Right ventricle myocardium superior (tissue), 1 donor: ENCODE data around the gene FAM107B. TPM values are rescaled to one million over a fixed set of nuclear protein-coding genes. Genes with fewer than 3 reads are reported as not detected.
"Not testable (repeated sequence)": the region's sequence is repeated elsewhere in the genome, so short reads cannot be mapped to it uniquely, and the experiment has no call there.

Experiments used
- ATAC-seq: fragments of 200-7000 bp; cut with Tn5 transposase; one replicate; pipeline ENCODE4 v1.9.1; 2020; ENCODE audit warnings: mild to moderate bottlenecking; ENCODE audit not compliant: poor library complexity
- DNase-seq: peaks from one replicate; pipeline ENCODE4 v3.0.0-alpha.2; 2020
- intact Hi-C: fragments of 100-400 bp; cut with DNase I; formaldehyde crosslinking; loops from one replicate; pipeline ENCODE4 v1.11.2; 2022
- total RNA-seq: library from RNA; stranded (reverse); fragmentation: NEBNext Ultra II Directional; extraction: Animal tissue kit (Norgen Biotek cat#: 25700); gene quantifications from one replicate; pipeline ENCODE4 v1.2.1, GENCODE V29; 2021
- donor health status: DM: no; HTN: yes; CAD: no; lungs with severe emphysema.

The FAM107B gene
- total RNA-seq, 1 donor from 2014 or later, result 3.3 TPM

DNA sequence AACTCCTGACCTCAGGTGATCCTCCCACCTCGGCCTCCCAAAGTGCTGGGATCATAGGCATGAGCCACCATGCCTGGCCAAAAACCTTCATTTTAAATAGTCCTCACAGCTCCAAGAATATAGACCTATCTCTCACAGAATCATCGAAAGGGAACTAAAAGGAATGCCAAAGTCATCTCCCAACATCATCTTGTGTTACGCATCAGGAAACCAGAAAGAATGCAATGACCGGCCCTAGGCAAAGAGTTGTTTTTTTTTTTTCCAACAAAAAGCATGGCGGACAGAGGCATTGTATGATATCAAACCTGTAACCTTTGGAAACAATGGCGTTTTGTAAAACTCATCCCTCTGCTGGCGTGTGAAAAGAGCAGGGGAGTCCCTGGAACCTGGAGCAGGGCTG lies 73.2 kb downstream of the FAM107B start:
- ATAC-seq (no peak), DNase-seq (no peak)
- intact Hi-C loops, result no loop called here

DNA sequence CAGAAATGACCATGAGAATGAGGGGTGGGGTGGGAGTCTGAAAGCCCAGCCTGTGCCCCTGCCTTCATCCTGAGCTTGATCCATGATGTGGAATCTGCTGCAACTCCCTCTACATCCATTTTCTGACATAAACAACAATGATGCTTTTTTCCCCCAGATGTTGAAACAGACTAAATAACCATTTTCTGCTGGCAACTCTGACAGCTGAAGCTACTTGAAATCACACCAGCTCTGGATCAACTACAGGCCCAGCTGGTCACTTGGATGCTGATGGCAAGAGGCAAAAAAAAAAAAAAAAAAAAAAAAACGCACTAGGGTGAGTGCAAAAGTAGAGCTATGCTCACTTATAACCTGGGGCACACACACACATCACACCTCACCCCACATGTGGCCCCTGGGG lies 74.2 kb downstream of the FAM107B start:
- peak; percentile 34 for ATAC-seq
- intact Hi-C loops, result no loop called here

GRCh38 chr10:14699482-14699881 lies 75.2 kb downstream of the FAM107B start:
- ATAC-seq, result no peak
- intact Hi-C loops, result no loop called here
- DNase-seq, result no peak

More for the DNA sequence above, 74.2 kb downstream of the FAM107B start:
- DNase-seq, result no peak

DNA sequence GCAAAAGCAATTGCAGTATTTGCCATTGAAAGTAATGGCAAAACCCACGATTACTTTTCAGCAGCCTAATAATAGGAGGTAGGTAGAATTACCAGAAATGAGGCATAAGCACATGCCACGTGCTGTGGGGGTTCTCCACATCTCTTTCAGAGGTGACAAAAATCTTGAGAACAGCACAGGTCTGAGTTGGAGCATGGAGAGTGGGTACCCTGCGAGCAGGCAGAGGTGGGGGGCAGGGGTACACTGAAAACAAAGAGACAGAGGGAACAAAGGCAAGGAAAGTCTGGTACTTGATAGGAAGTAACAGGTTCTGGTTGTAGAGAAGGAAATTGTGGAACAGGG lies 75.9 kb downstream of the FAM107B start:
- ATAC-seq (no peak), DNase-seq (no peak)
- intact Hi-C loops, result no loop called here

- intact Hi-C loops, result no loop called here
- ATAC-seq (no peak), DNase-seq (no peak)
Measured at GRCh38 chr10:14698111-14698828, 76.4 kb downstream of the FAM107B start.

- intact Hi-C loops, result no loop called here
- no peak for ATAC-seq
- no peak for DNase-seq
Measured at GRCh38 chr10:14697281-14697680, 77.4 kb downstream of the FAM107B start.

DNA sequence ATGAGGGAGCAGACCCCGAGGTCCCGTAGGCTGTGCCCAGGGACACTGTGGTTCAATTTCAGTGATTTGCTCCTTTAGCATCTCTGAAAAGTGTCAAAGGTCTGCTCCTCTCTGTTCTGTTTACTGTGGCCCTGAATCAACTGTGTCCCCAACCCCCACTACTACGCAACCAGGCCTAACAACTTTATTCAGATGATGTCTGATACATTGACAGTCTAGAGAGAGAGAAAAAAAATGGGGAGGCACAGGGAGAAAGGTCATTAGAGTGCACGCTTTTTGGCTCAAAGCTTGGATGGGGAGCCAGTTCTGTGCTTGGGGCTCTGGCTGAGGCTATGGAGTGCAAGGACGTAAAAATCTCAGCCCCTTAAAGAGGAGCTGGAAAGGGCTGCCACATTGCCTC lies 77.9 kb downstream of the FAM107B start:
- ATAC-seq (no peak), DNase-seq (no peak)
- intact Hi-C loops, result no loop called here

- intact Hi-C loops, result no loop called here
- DNase-seq (no peak), ATAC-seq (no peak)
Measured at GRCh38 chr10:14695847-14696480, 78.7 kb downstream of the FAM107B start.

- no peak for DNase-seq
- intact Hi-C loops, result no loop called here
- no peak for ATAC-seq
Measured at GRCh38 chr10:14693891-14694290, 80.8 kb downstream of the FAM107B start.

GRCh38 chr10:14692344-14693076 lies 82.2 kb downstream of the FAM107B start:
- DNase-seq (no peak), ATAC-seq (no peak)
- intact Hi-C loops, result no loop called here

DNA sequence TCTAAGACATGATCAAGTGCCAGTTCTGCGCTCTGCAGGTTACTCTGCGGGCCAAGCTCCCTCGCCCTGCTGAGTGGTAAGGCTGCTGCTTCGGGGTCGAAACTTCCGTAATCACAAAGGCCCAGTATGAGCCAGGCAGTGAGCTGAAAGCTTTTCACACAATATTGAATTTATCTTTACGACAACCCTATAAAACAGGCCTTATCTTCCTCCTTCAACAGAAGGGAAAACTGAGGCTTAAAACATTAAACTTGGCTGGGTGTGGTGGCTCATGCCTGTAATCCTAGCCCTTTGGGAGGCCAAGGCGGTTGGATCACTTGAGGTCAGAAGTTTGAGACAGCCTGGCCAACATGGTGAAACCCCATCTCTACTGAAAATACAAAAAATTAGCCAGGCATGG lies 83.3 kb downstream of the FAM107B start:
- intact Hi-C loops, result no loop called here
- DNase-seq (no peak), ATAC-seq (no peak)

GRCh38 chr10:14688606-14689005 lies 86.1 kb downstream of the FAM107B start:
- DNase-seq, result no peak
- intact Hi-C loops, result no loop called here

GRCh38 chr10:14688189-14688588 lies 86.5 kb downstream of the FAM107B start:
- ATAC-seq, result not testable (repeated sequence)

More at GRCh38 chr10:14688606-14689005, 86.1 kb downstream of the FAM107B start:
- no peak for ATAC-seq

GRCh38 chr10:14687340-14687739 lies 87.4 kb downstream of the FAM107B start:
- no peak for DNase-seq
- intact Hi-C loops, result no loop called here
- ATAC-seq, result no peak

More at GRCh38 chr10:14688189-14688588, 86.5 kb downstream of the FAM107B start:
- DNase-seq, intact Hi-C loops: not testable (repeated sequence)

DNA sequence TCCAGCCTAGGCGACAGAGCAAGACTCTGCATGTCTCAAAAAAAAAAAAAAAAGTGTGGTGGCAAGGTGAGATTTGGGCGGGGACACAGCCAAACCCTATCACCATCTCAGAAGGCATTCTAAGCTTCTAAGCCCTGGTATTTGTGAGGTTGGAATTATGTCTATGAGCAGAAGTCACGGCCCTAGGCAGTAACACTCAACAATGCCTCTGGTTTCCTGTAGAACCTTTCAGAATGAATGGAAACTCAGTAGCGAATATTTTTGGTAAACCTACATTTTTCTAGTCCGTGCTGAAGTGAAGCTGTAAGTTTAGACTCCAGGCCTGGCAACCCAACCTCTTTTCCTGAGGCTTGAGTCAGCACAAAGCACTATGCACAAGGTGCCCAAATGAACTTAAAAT lies 88.3 kb downstream of the FAM107B start:
- ATAC-seq (no peak), DNase-seq (no peak)
- intact Hi-C loops, result no loop called here

DNA sequence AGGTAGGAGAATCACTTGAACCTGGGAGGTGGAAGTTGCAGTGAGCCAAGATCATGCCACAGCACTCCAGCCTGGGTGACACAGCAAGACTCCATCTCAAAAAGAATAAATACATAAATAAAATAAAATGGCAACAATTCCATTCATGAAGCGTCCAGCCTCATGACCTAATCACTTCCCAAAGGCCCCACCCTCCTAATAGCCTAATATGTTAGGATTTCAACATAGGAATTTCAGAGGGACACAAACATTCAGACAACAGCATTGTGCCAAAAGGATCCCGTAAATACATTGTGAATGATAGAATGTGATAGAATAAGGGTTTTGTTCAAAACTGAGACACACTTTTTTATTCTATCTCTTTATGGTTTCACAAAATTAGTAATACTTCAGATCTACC lies 90.3 kb downstream of the FAM107B start:
- intact Hi-C loops, result no loop called here
- DNase-seq, result no peak
- ATAC-seq, result no peak

DNA sequence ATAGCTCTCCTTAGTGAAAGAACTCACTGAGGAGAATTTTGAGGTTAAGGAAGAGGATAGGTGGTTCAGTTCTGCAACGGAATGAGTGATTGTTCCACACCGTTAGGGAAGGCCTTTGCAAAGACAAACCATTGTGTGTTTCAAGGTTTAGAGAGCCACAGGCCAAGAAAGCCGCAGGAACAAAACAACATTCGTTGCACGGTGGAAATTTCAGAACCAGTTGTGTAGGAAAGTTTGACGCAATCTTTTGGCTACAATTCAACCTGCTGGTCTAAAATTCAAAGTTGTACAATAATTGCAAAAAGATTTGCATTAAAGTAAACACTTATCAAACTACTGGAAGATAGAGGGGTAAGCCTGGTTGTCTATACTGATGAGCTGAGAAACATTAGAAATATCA lies 91.4 kb downstream of the FAM107B start:
- intact Hi-C loops, result no loop called here
- DNase-seq, result no peak
- ATAC-seq, result no peak

GRCh38 chr10:14681802-14682201 lies 92.9 kb downstream of the FAM107B start:
- no peak for ATAC-seq

GRCh38 chr10:14681305-14681704 lies 93.4 kb downstream of the FAM107B start:
- no peak for DNase-seq
- ATAC-seq, result no peak
- intact Hi-C loops, result no loop called here

More at GRCh38 chr10:14681802-14682201, 92.9 kb downstream of the FAM107B start:
- no peak for DNase-seq
- intact Hi-C loops, result no loop called here

GRCh38 chr10:14678637-14679036 lies 96.1 kb downstream of the FAM107B start:
- no peak for ATAC-seq
- no peak for DNase-seq
- intact Hi-C loops, result no loop called here
